Measurements from ENCODE around the gene LRRC8B. TPM values are rescaled to one million over a fixed set of nuclear protein-coding genes. Genes with fewer than 3 reads are reported as not detected.

The LRRC8B gene
- total RNA-seq, 1 donor from 2014 or later: 12.5 TPM

- peaks cover 12% of the 10 kb centered on the region for H3K4me1 Mint-ChIP-seq
- no peak overlapping the region for H3K4me3 Mint-ChIP-seq
- no peaks in the 10 kb centered on the region for H3K27me3 Mint-ChIP-seq (ENCODE audit: low read depth)
- DNase-seq (ENCODE audit: low spot score in 2 of 2, unreplicated experiment in 2 of 2): no peak
- no peak overlapping the region for H3K27ac Mint-ChIP-seq
- H3K36me3 Mint-ChIP-seq: no peaks in the 10 kb centered on the region
- no peak for TF ChIP-seq CTCF (IDR thresholded peaks at IDR 0.05; ENCODE audit: unreplicated experiment)
- H3K9me3 Mint-ChIP-seq: no peaks in the 10 kb centered on the region
Observed at GRCh38 chr1:89604414-89604735, 79.7 kb downstream of the LRRC8B start.

- no peak for DNase-seq (ENCODE audit: low spot score in 2 of 2, unreplicated experiment in 2 of 2)
- Mint-ChIP-seq H3K9me3 (no peaks in the 10 kb centered on the region), H3K27ac (no peak overlapping the region), H3K27me3 (ENCODE audit: low read depth) (no peaks in the 10 kb centered on the region), H3K36me3 (no peaks in the 10 kb centered on the region), H3K4me3 (no peak overlapping the region), H3K4me1 (peaks cover 12% of the 10 kb centered on the region)
- no peak for TF ChIP-seq CTCF (IDR thresholded peaks at IDR 0.05; ENCODE audit: unreplicated experiment)
Observed at GRCh38 chr1:89605692-89606091, 81.1 kb downstream of the LRRC8B start.

GRCh38 chr1:89606227-89606980 lies 81.8 kb downstream of the LRRC8B start:
- DNase-seq (ENCODE audit: low spot score in 2 of 2, unreplicated experiment in 2 of 2): no peak
- Mint-ChIP-seq H3K27me3 (ENCODE audit: low read depth) (no peaks in the 10 kb centered on the region), H3K27ac (no peak overlapping the region), H3K4me1 (peaks cover 12% of the 10 kb centered on the region), H3K4me3 (no peak overlapping the region), H3K9me3 (no peaks in the 10 kb centered on the region), H3K36me3 (no peaks in the 10 kb centered on the region)
- no peak for TF ChIP-seq CTCF (IDR thresholded peaks at IDR 0.05; ENCODE audit: unreplicated experiment)

GRCh38 chr1:89607156-89607555 lies 82.5 kb downstream of the LRRC8B start:
- no peak for TF ChIP-seq CTCF (IDR thresholded peaks at IDR 0.05; ENCODE audit: unreplicated experiment)
- peaks cover 12% of the 10 kb centered on the region for H3K4me1 Mint-ChIP-seq
- H3K4me3 Mint-ChIP-seq: no peak overlapping the region
- no peaks in the 10 kb centered on the region for H3K9me3 Mint-ChIP-seq
- DNase-seq (ENCODE audit: low spot score in 2 of 2, unreplicated experiment in 2 of 2): no peak
- no peaks in the 10 kb centered on the region for H3K36me3 Mint-ChIP-seq
- no peaks in the 10 kb centered on the region for H3K27me3 Mint-ChIP-seq (ENCODE audit: low read depth)
- no peak overlapping the region for H3K27ac Mint-ChIP-seq

- Mint-ChIP-seq H3K4me3 (no peak overlapping the region), H3K4me1 (peaks cover 10% of the 10 kb centered on the region), H3K27me3 (ENCODE audit: low read depth) (no peaks in the 10 kb centered on the region), H3K9me3 (no peaks in the 10 kb centered on the region), H3K36me3 (no peaks in the 10 kb centered on the region), H3K27ac (peak overlapping the region; percentile 35)
- TF ChIP-seq CTCF (IDR thresholded peaks at IDR 0.05; ENCODE audit: unreplicated experiment): no peak
- DNase-seq (ENCODE audit: low spot score in 2 of 2, unreplicated experiment in 2 of 2): no peak
Observed at GRCh38 chr1:89607586-89608318, 83.1 kb downstream of the LRRC8B start.

Data from mesothelial cell of epicardium (in vitro differentiated cells).